Forelimb muscle (tissue), 1 donor: ENCODE results near the gene DSCAML1. TPM values are rescaled to one million over a fixed set of nuclear protein-coding genes. Genes with fewer than 3 reads are reported as not detected.
"Not testable (repeated sequence)": the region's sequence is repeated elsewhere in the genome, so short reads cannot be mapped to it uniquely, and the experiment has no call there.

Experiments used
- DNase-seq: peaks from one replicate; pipeline ENCODE4 v3.0.0-alpha.2; 2013; ENCODE audit warnings: low read depth
- polyA plus RNA-seq: library from polyadenylated mRNA; unstranded; fragments of 120-200 nt; gene quantifications from one replicate; pipeline ENCODE4 v1.2.1, GENCODE V29; 2013; ENCODE audit not compliant: insufficient read length

The DSCAML1 gene
- polyA plus RNA-seq, 1 donor, result 0.63 TPM

DNA sequence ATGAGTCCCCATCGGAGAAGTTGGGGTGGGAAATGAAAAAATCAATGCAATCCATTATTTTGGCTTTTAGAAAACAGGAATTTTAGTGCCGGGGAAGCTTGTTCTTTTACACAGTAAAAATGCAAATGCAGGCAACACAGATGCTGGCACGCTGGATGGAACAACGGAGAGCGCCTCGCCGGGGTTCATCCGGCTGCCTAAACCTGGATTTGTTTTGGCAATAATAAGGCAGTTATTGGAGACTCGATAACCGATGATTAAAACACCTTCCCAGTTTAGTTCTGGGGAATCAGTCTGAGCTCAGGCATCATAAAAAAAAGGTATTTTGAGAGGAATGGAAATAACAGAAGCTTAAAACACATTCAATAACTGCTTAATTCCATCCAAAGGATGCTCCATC is 2.9 kb downstream of the DSCAML1 start:
- DNase-seq, result no peak

DNA sequence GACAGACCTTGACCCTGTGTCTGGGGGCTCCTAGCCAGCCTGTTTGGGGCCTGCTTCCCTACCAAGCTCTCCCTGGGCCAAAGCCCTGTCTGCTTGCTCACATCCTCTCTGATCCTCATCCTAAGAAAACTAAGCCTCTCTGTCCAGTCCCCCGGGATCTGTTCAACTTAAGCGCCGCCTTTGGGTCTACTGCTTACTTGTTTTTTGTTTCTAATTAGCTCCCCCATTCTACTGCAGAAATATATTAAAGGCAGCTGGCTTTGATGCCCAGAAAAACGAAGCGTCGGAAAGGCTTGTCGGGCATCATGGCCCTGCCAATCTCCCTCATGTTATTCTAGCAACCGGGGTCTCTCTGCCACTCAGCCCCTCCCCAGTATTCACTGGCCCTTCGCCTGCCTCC is 3.4 kb downstream of the DSCAML1 start:
- DNase-seq, result no peak

- DNase-seq, result no peak
Observed at GRCh38 chr11:117792992-117793391, 4.0 kb downstream of the DSCAML1 start.

GRCh38 chr11:117792241-117792640 is 4.8 kb downstream of the DSCAML1 start:
- no peak for DNase-seq

DNA sequence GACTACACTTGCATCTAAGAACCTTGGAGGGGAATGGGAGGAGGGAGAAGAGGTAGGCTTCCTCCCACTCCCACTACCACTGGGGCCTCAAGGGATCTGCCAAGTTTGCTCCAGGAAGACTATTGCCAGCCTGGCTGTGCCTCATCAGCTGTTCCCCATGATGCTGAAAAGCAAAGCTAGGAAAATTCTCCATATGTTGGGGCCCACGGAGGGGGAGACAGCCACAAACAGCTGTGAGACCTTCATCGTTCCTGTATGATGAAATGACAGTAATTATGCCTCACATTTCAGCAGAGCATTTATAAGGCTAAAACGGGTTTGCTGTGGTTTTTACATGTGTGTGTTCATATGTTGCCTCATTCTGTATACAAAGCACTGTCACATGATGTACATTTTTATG is 6.7 kb downstream of the DSCAML1 start:
- no peak for DNase-seq

- DNase-seq, result no peak
Observed at GRCh38 chr11:117789241-117789640, 7.8 kb downstream of the DSCAML1 start.

DNA sequence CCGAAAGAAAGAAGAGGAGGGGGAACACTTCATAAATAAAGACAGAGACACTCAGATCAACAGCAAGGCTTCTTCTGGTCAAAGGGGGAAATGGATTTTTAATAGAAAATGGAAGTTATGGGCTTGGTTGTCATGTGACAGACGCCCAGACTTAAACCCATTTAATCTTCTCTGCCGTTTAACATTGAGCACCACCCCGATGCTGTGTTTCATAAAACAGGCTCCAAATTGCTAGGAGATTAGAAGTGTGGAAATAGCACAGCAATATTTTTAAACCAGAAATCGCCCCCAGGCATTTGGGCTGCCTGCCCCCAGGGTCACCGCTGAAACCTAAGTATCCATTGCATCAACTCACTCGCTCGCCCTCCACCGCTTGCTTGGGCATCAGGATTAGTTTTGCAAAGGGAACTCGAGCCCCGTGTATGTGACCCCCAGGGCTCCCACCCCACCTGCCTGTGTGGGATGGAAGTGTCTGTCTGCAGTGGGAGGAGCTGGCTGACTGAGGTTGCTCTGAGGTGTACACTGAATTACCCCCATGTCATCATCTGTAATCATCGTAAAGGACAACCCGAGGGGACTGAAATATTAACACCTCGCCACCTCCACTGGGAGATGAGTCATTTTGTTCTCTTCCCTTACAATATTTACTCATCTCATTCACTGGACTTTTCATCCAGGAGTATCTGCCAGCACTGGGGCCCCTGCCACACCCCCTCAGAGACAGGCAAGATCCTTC is 10.7 kb downstream of the DSCAML1 start:
- DNase-seq, result no peak

- DNase-seq, result no peak
Observed at GRCh38 chr11:117782101-117782500, 14.9 kb downstream of the DSCAML1 start.

DNA sequence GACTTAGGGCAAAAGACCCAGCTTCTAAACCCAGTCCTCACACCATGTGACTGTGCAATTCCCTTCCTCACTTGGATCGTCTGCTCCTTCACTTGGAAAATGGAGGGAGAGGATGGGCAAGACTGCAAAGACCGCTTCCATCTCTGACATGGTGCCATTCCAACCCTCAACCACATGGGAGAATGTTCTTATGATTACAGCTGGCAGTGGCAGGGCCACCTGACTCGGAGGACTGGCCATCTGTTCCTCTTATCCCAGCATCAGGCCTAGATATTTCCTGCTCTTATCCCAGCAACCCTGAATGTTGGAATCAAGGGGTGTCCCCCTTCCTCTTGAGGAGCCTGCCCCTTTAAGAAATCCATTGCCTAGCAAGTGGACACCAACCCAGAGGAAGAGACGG is 15.4 kb downstream of the DSCAML1 start:
- no peak for DNase-seq

DNA sequence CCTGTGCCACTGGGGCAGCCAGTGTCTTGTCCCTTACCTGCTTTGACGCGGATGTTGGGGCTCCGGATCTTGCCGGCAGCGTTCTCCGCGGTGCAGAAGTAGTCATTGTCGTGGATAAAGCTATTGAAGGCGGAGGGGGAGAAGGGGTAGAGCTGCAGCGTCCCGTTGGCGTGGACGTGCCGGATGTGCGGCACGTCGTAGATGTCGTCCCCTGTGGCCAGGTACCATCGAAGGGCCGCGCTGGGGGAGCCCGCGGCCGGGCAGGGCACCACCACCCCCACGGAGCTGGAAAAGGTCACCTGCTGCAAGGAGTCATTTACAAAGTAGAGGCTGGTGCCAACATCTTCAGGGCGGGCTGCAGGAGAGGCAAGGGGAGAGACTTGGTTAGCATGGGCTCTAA is 16.6 kb downstream of the DSCAML1 start:
- DNase-seq, result no peak

DNA sequence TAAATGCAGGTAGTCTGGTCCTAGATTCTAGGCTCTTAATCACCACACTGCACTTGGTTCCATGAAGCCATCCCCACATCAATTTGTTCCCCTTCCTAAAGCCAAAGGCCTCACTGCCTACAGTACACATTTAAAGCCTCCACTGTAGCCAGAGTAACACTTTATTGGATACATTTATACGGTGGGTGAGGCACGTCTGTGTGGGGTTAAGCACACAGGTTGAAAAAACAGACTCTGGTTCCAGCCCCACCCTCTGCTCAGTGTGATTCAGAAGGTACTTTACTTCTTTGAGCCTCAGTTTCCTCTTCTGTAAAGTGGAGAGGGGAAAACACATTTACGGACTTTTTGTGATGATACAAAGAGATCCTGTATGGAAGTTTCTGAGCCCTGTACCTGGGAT is 22.5 kb downstream of the DSCAML1 start:
- no peak for DNase-seq

DNA sequence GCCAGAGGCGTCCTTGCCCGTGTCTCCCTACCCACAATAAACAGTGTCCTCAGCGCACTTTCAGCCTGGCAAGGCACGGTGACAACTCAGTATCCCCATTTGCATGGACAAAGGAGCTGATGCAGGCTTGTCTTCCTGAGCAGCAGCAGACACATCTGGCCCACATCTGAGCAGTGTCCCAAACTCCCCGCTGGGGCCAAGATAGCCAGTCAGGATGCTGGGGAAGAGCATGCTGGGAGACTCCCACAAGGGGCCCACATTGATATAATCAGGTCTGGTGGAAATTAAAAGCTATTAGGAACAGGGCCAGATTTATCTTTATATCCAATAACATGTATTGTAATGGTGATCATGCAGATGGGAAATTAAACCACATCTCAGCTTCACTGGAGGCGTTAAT is 24.7 kb downstream of the DSCAML1 start:
- DNase-seq, result no peak

DNA sequence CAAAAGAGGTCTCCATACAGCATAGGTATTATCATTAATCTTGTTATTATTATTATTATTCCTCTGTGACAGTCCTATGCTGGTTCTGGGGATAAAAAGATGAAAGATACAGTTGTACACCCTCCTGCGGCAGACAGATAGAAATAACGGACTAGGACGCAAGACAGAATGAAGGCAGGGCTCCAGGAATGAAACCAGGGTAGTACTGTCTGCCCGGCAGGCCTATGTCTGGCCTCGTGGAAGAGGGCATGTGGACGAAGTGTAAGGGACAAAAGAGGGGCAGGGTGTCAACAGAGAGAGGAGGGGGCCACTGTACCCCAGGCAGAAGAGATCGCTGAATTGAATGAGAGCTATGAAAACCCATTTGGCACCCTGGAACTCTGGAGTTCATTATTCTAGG is 25.2 kb downstream of the DSCAML1 start:
- DNase-seq, result no peak

DNA sequence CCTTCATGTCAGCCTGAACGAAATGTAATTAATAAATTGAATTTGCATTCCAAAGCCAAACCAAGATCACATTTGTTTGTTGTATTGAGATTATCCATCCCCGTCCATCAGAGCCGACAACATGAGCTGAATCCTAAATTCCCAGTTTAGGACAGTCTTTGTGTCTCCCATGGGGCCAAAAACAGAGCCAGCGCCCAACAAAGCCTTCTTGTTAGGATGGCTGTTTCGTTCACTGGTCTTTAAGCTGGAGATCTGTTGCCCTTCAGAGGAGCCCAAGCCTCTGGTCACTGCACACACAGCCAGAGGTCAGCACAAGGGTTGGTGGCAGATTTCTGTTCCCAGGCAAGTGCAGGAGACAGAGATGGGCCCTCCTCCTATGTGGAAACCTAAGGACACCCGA is 25.8 kb downstream of the DSCAML1 start:
- DNase-seq, result no peak

DNA sequence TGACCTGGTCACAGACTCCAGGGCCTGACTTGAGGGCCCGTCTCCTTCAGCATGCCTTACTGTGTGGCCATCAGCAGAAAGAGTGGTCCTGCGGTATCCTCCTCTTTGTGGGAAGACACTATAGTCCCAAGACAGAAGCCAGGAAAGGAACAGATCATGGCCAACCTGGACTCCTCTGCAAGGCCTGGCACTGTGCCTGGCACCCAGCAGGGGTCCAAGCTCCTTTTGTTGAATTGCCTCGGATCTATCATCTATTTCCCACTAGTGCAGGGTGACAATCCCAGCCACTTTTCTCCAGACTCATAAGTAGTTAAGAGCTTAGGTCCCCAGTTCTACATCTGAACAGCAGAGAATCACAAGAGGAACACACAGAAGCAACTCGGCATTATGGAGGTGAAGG is 27.0 kb downstream of the DSCAML1 start:
- DNase-seq, result no peak

DNA sequence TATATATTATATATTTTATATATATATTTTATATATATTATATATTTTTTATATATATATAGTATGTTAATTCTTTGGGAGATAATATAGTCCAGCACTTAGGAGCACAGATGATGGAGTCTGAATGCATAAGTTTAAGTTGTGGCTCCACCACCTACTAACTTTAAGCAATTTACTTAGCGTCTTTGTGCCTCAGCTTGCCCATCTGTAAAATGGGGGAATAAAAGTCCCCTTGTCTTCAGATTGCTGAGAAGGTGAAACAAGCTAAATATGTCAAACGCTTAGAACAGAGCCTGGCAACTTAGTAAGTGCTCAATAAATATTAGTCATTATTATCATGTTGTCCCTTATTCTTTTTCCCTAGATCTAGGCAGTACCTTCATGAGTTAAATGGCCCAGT is 27.5 kb downstream of the DSCAML1 start:
- DNase-seq, result no peak

- no peak for DNase-seq
Observed at GRCh38 chr11:117768506-117768905, 28.5 kb downstream of the DSCAML1 start.

- no peak for DNase-seq
Observed at GRCh38 chr11:117767071-117767470, 29.9 kb downstream of the DSCAML1 start.

- no peak for DNase-seq
Observed at GRCh38 chr11:117766576-117766975, 30.4 kb downstream of the DSCAML1 start.

DNA sequence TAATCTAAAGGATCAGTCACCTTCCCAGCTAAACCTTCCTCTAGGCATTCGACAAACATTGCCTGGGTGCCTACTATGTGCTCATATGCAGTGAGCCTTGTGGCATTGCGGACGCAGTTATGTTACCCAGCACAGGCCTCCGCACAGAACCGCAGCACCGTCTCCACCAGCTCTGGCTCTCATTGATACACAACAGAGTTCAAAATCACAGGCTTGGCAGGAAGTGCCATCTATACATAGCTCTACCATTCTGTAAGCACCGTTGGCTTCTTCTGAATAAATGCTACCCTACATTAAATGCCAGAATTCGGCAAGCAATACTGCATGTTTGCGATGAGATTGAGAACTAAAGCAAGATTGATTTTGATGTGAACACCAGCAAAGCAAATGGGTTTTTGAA is 31.0 kb downstream of the DSCAML1 start:
- no peak for DNase-seq

DNA sequence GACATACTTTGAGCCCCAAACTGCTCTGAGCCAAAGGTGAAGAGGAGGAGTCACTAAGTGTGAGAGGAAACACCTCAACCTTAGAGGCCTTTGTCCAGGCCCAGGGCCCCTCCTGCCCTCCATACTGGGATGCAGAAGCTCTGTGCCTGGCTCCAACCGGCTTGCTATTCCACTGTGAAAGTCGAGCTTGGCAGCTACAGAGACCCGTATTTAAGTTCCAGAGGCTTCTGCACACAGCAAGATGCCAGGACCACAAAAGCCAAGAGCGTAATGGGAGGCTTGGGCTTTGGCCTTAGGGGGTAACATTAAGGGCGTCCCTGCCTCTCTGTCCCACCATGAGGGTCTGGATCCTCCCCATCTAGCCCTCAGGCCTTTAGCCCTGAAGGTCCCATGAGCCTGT is 31.9 kb downstream of the DSCAML1 start:
- DNase-seq, result no peak

- not testable (repeated sequence) for DNase-seq
Observed at GRCh38 chr11:117763465-117763864, 33.6 kb downstream of the DSCAML1 start.

- DNase-seq, result no peak
Observed at GRCh38 chr11:117761993-117762392, 35.0 kb downstream of the DSCAML1 start.

GRCh38 chr11:117759305-117759704 is 37.7 kb downstream of the DSCAML1 start:
- no peak for DNase-seq
